GM08714 (cell line): Measurements from ENCODE around the gene GRAMD2B.

ENCODE experiments used
- H3K4me3 ChIP-seq: fragments of 200-500 bp; sonication (Bioruptor generic); 2 replicates; pipeline ENCODE4 v1.5.1; 2014; ENCODE audit warnings: mild to moderate bottlenecking, low read length, inconsistent platforms
- ZNF274 ChIP-seq: IDR thresholded peaks from 2 replicates; pipeline ENCODE4 v1.6.1; 2012; ENCODE audit warnings: mild to moderate bottlenecking, low read depth, low read length

GRAMD2B gene

DNA sequence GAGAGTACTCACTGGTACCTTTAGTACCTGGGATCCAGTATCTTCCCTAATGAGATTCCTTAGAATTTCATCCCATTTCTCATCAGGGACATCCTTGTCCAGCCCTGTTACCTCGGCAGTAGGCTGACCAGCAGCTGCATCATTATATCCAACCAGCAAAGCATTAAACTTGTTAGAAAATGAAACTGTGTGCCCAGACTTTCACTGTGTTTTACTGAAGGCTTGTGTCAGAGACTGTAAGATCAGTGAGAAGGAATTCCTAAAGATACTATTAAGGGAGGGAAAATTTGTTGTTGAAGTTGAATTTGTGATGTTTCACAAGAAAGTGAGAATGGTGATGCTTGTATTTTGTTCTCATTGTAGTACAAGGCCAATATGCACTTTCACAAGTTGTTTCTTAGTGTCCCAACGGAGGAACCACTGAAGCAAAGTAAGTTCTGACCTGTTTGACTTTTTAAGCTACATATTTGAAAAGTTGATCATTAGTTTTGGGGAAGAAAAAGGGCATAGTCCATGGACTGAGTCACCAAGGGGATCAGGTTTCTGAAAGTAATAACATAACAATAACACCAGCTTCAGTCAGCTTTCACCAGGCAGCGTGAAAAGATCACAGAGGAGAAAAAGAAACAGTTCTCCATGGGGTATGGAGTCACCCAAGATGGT lies 48.8 kb downstream of the GRAMD2B start:
- H3K4me3 ChIP-seq: no peak overlapping the region
- no peak for TF ChIP-seq ZNF274

DNA sequence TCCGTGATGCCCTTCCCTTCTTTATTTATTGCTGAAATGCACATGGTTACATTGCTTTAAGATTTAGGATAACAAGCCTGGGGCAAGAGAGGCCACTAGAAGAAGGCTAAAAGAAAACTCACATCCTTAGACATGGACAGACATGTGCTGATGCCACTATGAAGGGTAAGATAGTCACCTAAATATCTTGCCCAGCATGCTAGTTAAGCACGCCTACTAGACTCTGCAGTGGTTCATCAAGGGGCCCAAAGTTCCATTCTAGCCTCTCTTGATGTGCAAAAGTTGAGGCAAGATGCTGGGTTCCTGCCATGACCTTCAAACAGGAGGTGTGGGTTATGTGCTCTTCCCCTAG lies 49.3 kb downstream of the GRAMD2B start:
- TF ChIP-seq ZNF274: no peak

DNA sequence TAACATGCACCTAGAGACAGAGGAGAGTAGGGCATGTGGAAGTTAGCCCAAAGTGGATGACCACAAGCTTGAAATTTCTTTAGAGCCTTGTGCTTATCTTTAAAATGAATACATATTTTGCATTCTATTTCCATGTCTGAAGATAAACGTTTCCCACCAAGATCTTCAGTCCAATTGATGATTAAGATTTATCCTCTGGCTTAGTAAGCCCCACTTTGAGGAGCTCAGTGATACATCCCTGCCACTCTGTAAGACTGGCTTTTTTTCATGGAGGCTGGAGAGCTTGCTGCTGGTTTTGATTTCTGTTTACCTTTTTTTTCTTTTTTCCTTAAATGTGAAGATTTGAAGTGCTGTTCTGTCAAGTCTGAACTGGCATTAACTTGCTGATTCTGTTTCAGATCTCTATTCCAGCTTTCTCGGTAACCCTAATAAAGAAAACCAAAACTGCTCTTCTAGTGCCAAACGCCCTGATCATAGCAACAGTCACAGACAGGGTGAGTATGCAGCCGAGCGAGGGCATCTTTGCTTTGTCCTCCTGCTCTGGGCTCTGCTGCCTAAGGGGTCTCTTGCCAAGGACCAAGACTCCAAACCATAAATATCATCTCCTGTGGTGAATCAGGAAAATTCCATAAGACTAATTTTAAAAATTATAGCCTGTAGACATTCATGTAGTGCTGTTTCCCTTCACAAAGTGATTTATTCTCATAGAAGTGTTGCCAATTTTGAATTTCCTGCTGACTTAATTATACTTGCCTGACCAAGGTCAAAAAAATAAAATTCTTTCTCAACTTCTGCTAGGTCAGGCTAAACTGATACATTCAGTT lies 54.3 kb downstream of the GRAMD2B start:
- no peak for TF ChIP-seq ZNF274
- no peak overlapping the region for H3K4me3 ChIP-seq

More for the DNA sequence above, 49.3 kb downstream of the GRAMD2B start:
- H3K4me3 ChIP-seq: no peak overlapping the region

DNA sequence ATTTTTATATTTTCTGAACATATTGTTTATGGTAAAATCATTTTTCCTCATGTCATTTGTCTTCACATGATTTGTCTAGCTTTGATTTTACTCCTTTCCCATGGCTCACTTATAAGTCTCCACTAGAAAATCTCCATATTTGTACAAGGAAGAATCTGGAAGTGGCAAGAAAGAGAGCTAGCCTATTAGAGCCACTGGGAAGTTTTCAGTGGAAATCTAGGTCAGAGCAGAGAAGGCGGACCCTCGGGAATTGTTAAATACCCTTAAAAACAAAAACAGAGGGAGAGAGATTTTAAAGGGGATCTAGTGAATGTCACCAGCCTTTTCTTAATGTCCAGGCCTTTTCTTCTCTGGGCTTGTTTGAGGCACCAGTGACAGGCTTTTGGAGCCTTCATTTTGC lies 56.6 kb downstream of the GRAMD2B start:
- TF ChIP-seq ZNF274: no peak
- H3K4me3 ChIP-seq: no peak overlapping the region

DNA sequence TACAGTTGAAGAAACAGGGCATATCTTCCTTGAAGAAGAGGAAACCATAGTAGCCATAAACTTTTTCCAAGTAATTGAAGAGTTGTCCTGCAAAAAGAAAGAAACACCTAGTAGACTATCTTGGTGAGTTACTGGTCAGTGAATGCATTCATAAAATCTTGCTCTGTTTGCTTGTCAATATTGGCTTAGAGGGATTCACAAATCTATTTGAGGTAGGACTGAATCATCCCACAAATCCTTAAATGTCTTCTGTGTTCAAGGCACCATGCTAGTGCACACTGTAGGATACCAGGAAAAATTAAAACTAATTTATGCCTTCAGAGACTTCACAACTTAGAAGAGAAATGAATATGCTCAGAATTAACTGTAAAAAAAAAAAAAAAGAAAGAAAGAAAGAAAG lies 57.6 kb downstream of the GRAMD2B start:
- H3K4me3 ChIP-seq: no peak overlapping the region
- no peak for TF ChIP-seq ZNF274

DNA sequence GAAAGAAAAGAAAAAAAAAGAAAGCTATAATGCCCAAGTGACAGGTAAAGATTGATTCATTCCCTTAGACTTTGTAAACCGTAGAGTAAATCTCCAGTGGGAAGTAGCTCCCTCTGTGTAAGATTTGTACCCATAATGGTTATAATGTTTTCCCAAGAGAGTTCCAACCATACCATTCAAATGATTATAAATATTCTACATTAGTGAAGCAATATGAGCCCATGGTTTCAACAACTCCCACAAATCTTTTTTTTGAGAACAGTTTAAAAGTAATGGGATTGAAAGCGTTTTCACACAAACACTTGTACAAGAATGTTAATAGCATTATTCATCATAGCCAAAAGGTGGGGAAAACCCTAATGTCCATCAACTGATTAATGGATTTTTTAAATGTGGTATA lies 58.0 kb downstream of the GRAMD2B start:
- no peak overlapping the region for H3K4me3 ChIP-seq
- no peak for TF ChIP-seq ZNF274

DNA sequence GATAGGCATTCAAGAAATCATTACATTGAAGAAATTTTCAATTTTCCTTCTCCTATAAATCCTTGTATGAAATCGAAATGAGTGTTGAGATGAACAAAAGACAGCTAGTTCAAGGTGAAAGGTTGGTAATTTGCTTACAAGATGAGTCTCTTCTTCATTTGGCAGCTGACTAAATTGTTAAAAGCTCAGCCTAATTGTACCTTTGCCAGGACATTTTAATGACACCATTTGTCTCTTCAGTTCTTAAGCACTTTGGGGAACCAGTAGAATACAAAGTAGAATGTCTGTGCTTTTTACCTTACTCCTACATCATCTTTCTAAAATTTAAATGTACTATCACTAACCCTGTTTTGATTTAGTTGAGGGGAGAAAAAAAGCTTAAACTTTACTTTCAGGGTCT lies 59.4 kb downstream of the GRAMD2B start:
- TF ChIP-seq ZNF274: no peak
- H3K4me3 ChIP-seq: no peak overlapping the region

DNA sequence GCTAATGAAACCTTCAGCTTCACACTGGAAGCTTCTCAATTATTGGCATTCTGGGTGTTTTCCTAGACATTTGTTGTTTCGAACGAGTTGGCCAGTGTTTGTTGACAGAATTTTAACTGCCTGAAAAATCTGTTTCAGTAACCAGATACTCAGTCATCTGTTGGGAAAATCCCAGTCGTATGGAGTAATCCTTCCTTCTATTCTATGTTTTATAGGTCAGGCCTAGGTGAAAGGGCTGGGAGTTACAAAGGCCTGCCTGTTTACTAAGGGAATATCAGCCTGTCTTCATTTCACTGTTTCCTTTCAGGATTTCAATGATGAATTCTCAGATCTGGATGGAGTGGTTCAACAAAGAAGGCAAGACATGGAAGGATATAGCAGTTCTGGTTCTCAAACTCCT lies 59.9 kb downstream of the GRAMD2B start:
- no peak overlapping the region for H3K4me3 ChIP-seq
- TF ChIP-seq ZNF274: no peak

DNA sequence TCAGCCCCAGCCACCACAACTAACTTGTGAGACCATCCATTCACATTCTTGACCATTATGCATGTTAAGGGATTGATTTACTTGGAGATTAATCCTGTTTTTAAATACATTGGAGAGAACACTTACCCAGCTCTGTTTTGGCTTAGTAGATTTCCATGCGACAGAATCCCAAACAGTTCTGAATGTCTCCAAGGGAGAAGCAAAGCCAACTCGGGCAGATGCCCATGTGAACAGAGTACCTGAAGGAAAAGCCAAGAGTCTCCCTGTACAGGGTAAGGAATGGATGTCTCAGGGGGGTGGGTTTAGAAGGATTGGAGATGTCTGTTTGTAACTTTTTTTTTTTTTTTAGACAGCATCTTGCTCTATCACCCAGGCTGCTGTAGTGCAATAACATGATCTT lies 61.0 kb downstream of the GRAMD2B start:
- TF ChIP-seq ZNF274: no peak
- H3K4me3 ChIP-seq: no peak overlapping the region

DNA sequence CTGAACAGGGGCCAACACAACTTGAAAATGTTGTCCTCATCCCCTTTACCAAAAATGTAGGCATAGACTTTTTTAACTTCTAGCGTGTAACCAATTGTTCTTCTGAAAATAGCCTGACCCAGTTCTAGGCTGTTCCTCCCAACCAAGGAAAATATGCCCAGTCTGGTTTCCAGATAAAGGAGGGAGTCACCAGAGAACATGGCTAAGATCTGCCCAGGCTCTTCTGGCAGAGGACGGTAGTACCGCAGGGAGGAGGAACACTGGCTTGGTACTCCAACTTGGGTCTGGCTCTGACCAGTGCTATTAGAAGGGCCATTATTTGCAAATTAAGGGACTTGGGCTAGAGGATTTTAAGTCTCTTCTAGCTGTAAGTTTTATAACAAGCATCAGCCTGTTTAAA lies 63.1 kb downstream of the GRAMD2B start:
- TF ChIP-seq ZNF274: no peak
- no peak overlapping the region for H3K4me3 ChIP-seq

DNA sequence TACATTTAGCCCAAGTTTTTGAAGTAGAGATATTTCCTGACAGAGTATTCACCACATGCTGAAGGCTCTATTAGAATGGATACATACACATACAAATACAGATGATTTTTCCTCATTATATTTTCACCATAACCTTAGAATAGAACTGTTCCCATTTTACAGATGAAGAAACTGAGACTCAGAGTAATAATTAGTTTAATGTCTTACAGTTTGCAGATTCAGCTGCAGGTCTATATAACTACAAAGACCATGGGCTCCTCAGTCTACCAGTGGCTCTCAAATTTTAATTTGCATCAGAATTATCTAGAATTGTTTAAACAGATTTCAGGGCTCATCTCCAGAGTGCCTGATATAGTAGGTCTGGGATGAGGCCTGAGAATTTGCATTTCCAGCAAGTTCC lies 64.4 kb downstream of the GRAMD2B start:
- no peak for TF ChIP-seq ZNF274
- H3K4me3 ChIP-seq: no peak overlapping the region

DNA sequence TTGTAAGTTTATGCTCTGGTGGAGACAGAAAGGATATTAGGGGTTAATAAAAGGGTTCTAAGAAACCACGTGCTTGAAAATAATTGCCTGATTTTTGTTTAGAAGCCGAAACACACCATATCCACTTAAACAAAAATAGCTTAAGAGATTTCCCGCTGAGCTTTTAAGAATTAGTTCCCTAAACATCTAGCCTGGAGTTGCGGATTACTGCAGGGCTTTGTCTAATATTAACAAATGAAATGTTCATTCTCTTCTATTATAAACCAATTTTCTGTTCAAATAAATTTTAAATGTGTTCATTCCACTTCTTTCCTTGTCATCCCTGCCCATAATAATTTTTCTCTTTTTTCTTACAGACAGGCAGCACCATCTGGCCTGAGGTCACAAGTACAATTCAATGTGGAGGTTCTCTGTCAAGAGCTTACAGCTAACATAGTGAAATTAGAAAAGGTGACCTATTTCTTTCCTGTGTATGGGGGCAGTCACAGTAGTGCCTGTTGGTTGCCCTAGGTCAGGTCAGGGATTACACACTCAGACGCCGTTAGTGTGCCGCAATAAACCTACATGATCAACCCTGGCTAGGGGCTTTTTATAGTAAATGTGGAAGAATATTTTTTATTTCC lies 65.3 kb downstream of the GRAMD2B start:
- H3K4me3 ChIP-seq: no peak overlapping the region
- TF ChIP-seq ZNF274: no peak

DNA sequence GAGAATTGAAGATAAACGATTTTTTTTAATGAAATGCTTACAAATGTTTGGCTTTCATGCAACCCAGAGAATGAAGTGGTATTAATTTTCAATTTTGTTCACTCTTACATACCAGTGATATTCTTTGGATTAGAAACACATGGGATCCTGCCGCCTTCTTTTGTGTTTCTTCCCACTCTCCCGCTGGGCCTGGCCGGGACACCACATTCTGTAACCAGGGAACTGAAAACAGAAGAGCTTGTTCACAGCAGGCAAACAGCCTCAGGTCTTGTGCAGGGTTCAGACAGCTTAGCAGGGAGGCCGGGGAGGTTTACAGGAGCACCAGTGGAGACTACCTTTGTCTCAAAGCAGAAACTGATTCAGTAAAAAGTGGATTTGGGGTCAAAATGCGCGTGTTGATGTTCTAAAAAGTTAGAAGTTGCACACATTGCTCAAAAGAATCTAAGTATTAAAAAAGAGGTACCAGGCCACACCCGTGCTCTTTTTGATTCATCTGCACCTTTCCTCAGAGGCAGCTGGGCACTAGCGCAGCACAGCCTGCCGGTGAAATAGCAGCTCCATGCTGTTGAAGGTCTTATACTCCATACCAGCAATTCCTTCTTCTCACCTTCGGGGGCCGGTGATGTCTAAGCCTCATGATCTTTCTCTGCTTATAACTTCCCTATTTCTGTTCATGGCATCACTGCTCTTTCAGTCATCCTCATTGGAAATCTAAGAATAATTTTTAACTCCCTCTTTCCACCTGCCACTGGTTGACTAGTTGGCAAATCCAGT lies 67.1 kb downstream of the GRAMD2B start:
- no peak overlapping the region for H3K4me3 ChIP-seq
- no peak for TF ChIP-seq ZNF274

DNA sequence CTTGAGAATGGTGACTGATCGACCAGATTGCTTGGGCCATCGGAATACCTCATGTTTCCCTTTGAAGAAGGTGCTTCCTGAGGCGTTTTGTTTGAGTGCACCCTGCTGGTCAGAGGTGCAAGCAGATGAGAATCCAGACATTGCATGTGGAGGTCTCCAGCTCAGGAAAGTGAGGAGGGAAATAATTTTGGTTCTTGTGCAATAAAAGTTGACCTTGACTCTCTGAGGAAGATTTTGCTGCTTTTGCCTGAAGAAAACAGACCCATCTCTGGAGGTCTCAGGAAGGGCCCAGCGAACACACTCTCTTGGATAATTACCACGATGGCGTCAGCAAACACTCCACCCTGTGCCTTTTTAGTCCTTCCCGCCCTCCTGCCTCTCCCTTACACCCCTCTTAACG lies 69.7 kb downstream of the GRAMD2B start:
- no peak overlapping the region for H3K4me3 ChIP-seq
- TF ChIP-seq ZNF274: no peak
